ENCODE results near the gene BPIFB2. TPM values are rescaled to one million over a fixed set of nuclear protein-coding genes. Genes with fewer than 3 reads are reported as not detected.
A peak's percentile ranks its signal among the peaks of the same experiment; 100 is the strongest.

The BPIFB2 gene
- total and polyA plus RNA-seq, 7 experiments from 2014 or later, result not detected

- POLR2A ChIA-PET, result no interaction called here
- intact Hi-C loops (cut with micrococcal nuclease), result no loop called here
- H3K36me3 ChIP-seq (ENCODE audit: control insufficient read depth in 2 of 3, insufficient read depth in 3 of 3, low read length in 3 of 3), result no peaks in the 10 kb centered on the region
- ATAC-seq, result no peak
- no peaks in the 10 kb centered on the region for H3K36me3 Mint-ChIP-seq
- H3K4me3 ChIP-seq (ENCODE audit: low read length), result no peak overlapping the region
- H3K4me1 ChIP-seq (ENCODE audit: control insufficient read depth in 2 of 2, insufficient read depth in 2 of 2, low read length in 2 of 2), result no peaks in the 10 kb centered on the region
- no peak overlapping the region for H3K4me3 Mint-ChIP-seq
- no peaks in the 10 kb centered on the region for H3K27me3 Mint-ChIP-seq
- H3K9me3 Mint-ChIP-seq, result no peaks in the 10 kb centered on the region
- DNase-seq, result no peak
- peak overlapping the region in 2 of 9 donors; percentile 0 to 65 for H3K27ac Mint-ChIP-seq
- no peaks in the 10 kb centered on the region for H3K27me3 ChIP-seq (ENCODE audit: control insufficient read depth in 2 of 2, insufficient read depth in 2 of 2, low read length in 2 of 2)
- peaks cover 2 to 39% (median 14%) of the 10 kb centered on the region in 7 donors for H3K4me1 Mint-ChIP-seq
- H3K9me3 ChIP-seq (ENCODE audit: control insufficient read depth in 2 of 3, low read length in 3 of 3), result no peaks in the 10 kb centered on the region
- CTCF ChIA-PET, result interaction anchor here (0.5 kb wide), 1 partner anchor 483 kb away, joined by 3 read pairs; no protein-coding TSS in a partner anchor
- H3K27ac ChIP-seq (ENCODE audit: low read depth, low read length), result no peak overlapping the region
Observed at GRCh38 chr20:33017542-33017941, 10.0 kb downstream of the BPIFB2 start.

- Histone ChIP-seq H3K4me3 (ENCODE audit: low read length) (no peak overlapping the region), H3K9me3 (ENCODE audit: control insufficient read depth in 2 of 3, low read length in 3 of 3) (no peaks in the 10 kb centered on the region), H3K27me3 (ENCODE audit: control insufficient read depth in 2 of 2, insufficient read depth in 2 of 2, low read length in 2 of 2) (no peaks in the 10 kb centered on the region), H3K4me1 (ENCODE audit: control insufficient read depth in 2 of 2, insufficient read depth in 2 of 2, low read length in 2 of 2) (no peaks in the 10 kb centered on the region), H3K36me3 (ENCODE audit: control insufficient read depth in 2 of 3, insufficient read depth in 3 of 3, low read length in 3 of 3) (no peaks in the 10 kb centered on the region), H3K27ac (ENCODE audit: low read depth, low read length) (no peak overlapping the region)
- CTCF ChIA-PET, result no interaction called here
- H3K9me3 Mint-ChIP-seq, result no peaks in the 10 kb centered on the region
- POLR2A ChIA-PET, result no interaction called here
- intact Hi-C loops (cut with micrococcal nuclease), result no loop called here
- H3K36me3 Mint-ChIP-seq, result no peaks in the 10 kb centered on the region
- DNase-seq (no peak), ATAC-seq (no peak)
- H3K27me3 Mint-ChIP-seq, result no peaks in the 10 kb centered on the region
- no peak overlapping the region for H3K27ac Mint-ChIP-seq
- no peak overlapping the region for H3K4me3 Mint-ChIP-seq
- H3K4me1 Mint-ChIP-seq, result peaks cover 2 to 34% (median 14%) of the 10 kb centered on the region in 7 donors
Observed at GRCh38 chr20:33018169-33018931, 10.8 kb downstream of the BPIFB2 start.

- H3K27ac ChIP-seq (ENCODE audit: low read depth, low read length), result no peak overlapping the region
- H3K36me3 ChIP-seq (ENCODE audit: control insufficient read depth in 2 of 3, insufficient read depth in 3 of 3, low read length in 3 of 3), result no peaks in the 10 kb centered on the region
- H3K27ac Mint-ChIP-seq, result peak overlapping the region in 3 of 9 donors; percentile 36 to 76 (median 75)
- no peaks in the 10 kb centered on the region for H3K4me1 ChIP-seq (ENCODE audit: control insufficient read depth in 2 of 2, insufficient read depth in 2 of 2, low read length in 2 of 2)
- POLR2A ChIA-PET, result no interaction called here
- H3K27me3 Mint-ChIP-seq, result no peaks in the 10 kb centered on the region
- H3K9me3 Mint-ChIP-seq, result no peaks in the 10 kb centered on the region
- H3K9me3 ChIP-seq (ENCODE audit: control insufficient read depth in 2 of 3, low read length in 3 of 3), result no peaks in the 10 kb centered on the region
- H3K4me1 Mint-ChIP-seq, result peaks cover 2 to 33% (median 14%) of the 10 kb centered on the region in 7 donors
- CTCF ChIA-PET, result interaction anchor here (0.6 to 0.7 kb wide), 2 partner anchors 225 to 286 kb away, joined by 3 to 4 read pairs; no protein-coding TSS in a partner anchor
- intact Hi-C loops (cut with micrococcal nuclease), result no loop called here
- ATAC-seq (no peak), DNase-seq (no peak)
- no peaks in the 10 kb centered on the region for H3K27me3 ChIP-seq (ENCODE audit: control insufficient read depth in 2 of 2, insufficient read depth in 2 of 2, low read length in 2 of 2)
- H3K36me3 Mint-ChIP-seq, result no peaks in the 10 kb centered on the region
- no peak overlapping the region for H3K4me3 ChIP-seq (ENCODE audit: low read length)
- H3K4me3 Mint-ChIP-seq, result no peak overlapping the region
Observed at GRCh38 chr20:33019465-33020277, 12.2 kb downstream of the BPIFB2 start.

GRCh38 chr20:33020278-33021161 is 13.0 kb downstream of the BPIFB2 start:
- Histone ChIP-seq H3K4me1 (ENCODE audit: control insufficient read depth in 2 of 2, insufficient read depth in 2 of 2, low read length in 2 of 2) (no peaks in the 10 kb centered on the region), H3K27ac (ENCODE audit: low read depth, low read length) (no peak overlapping the region), H3K36me3 (ENCODE audit: control insufficient read depth in 2 of 3, insufficient read depth in 3 of 3, low read length in 3 of 3) (no peaks in the 10 kb centered on the region), H3K9me3 (ENCODE audit: control insufficient read depth in 2 of 3, low read length in 3 of 3) (no peaks in the 10 kb centered on the region), H3K27me3 (ENCODE audit: control insufficient read depth in 2 of 2, insufficient read depth in 2 of 2, low read length in 2 of 2) (no peaks in the 10 kb centered on the region), H3K4me3 (ENCODE audit: low read length) (no peak overlapping the region)
- DNase-seq (no peak), ATAC-seq (no peak)
- intact Hi-C loops (cut with micrococcal nuclease), result no loop called here
- CTCF ChIA-PET, result interaction anchor here (0.7 kb wide), 1 partner anchor 226 kb away, joined by 4 read pairs; no protein-coding TSS in a partner anchor
- no peak overlapping the region for H3K4me3 Mint-ChIP-seq
- H3K36me3 Mint-ChIP-seq, result no peaks in the 10 kb centered on the region
- no peaks in the 10 kb centered on the region for H3K27me3 Mint-ChIP-seq
- peaks cover 2 to 24% (median 12%) of the 10 kb centered on the region in 7 donors for H3K4me1 Mint-ChIP-seq
- POLR2A ChIA-PET, result no interaction called here
- peak overlapping the region in 1 of 9 donors; percentile 36 for H3K27ac Mint-ChIP-seq
- H3K9me3 Mint-ChIP-seq, result no peaks in the 10 kb centered on the region

GRCh38 chr20:33021879-33022278 is 14.4 kb downstream of the BPIFB2 start:
- ATAC-seq, result no peak
- POLR2A ChIA-PET, result interaction anchor here (1.0 kb wide), 1 partner anchor 50 kb away, joined by 3 read pairs; no protein-coding TSS in a partner anchor

GRCh38 chr20:33022289-33022688 is 14.8 kb downstream of the BPIFB2 start:
- no peak overlapping the region for H3K4me3 Mint-ChIP-seq
- H3K27me3 Mint-ChIP-seq, result no peaks in the 10 kb centered on the region
- Histone ChIP-seq H3K36me3 (ENCODE audit: control insufficient read depth in 2 of 3, insufficient read depth in 3 of 3, low read length in 3 of 3) (no peaks in the 10 kb centered on the region), H3K27ac (ENCODE audit: low read depth, low read length) (no peak overlapping the region), H3K27me3 (ENCODE audit: control insufficient read depth in 2 of 2, insufficient read depth in 2 of 2, low read length in 2 of 2) (no peaks in the 10 kb centered on the region), H3K4me1 (ENCODE audit: control insufficient read depth in 2 of 2, insufficient read depth in 2 of 2, low read length in 2 of 2) (no peaks in the 10 kb centered on the region), H3K9me3 (ENCODE audit: control insufficient read depth in 2 of 3, low read length in 3 of 3) (no peaks in the 10 kb centered on the region), H3K4me3 (ENCODE audit: low read length) (no peak overlapping the region)
- H3K4me1 Mint-ChIP-seq, result peaks cover 0 to 12% (median 4%) of the 10 kb centered on the region in 7 donors
- H3K9me3 Mint-ChIP-seq, result no peaks in the 10 kb centered on the region
- H3K27ac Mint-ChIP-seq, result no peak overlapping the region
- CTCF ChIA-PET, result no interaction called here
- intact Hi-C loops (cut with micrococcal nuclease), result no loop called here
- no peak for ATAC-seq
- H3K36me3 Mint-ChIP-seq, result no peaks in the 10 kb centered on the region
- POLR2A ChIA-PET, result interaction anchor here (1.0 kb wide), 1 partner anchor 50 kb away, joined by 3 read pairs; no protein-coding TSS in a partner anchor
- no peak for DNase-seq

More at GRCh38 chr20:33021879-33022278, 14.4 kb downstream of the BPIFB2 start:
- Mint-ChIP-seq H3K27ac (peak overlapping the region in 1 of 9 donors; percentile 46), H3K36me3 (no peaks in the 10 kb centered on the region), H3K4me1 (peaks cover 0 to 14% (median 4%) of the 10 kb centered on the region in 7 donors), H3K4me3 (no peak overlapping the region), H3K27me3 (no peaks in the 10 kb centered on the region), H3K9me3 (no peaks in the 10 kb centered on the region)
- Histone ChIP-seq H3K27me3 (ENCODE audit: control insufficient read depth in 2 of 2, insufficient read depth in 2 of 2, low read length in 2 of 2) (no peaks in the 10 kb centered on the region), H3K36me3 (ENCODE audit: control insufficient read depth in 2 of 3, insufficient read depth in 3 of 3, low read length in 3 of 3) (no peaks in the 10 kb centered on the region), H3K27ac (ENCODE audit: low read depth, low read length) (no peak overlapping the region), H3K4me3 (ENCODE audit: low read length) (no peak overlapping the region), H3K4me1 (ENCODE audit: control insufficient read depth in 2 of 2, insufficient read depth in 2 of 2, low read length in 2 of 2) (no peaks in the 10 kb centered on the region), H3K9me3 (ENCODE audit: control insufficient read depth in 2 of 3, low read length in 3 of 3) (no peaks in the 10 kb centered on the region)
- CTCF ChIA-PET, result no interaction called here
- no peak for DNase-seq
- intact Hi-C loops (cut with micrococcal nuclease), result no loop called here

Data from naive thymus-derived CD4-positive, alpha-beta T cell (primary cell).